Posterior cingulate gyrus (tissue), 11 donors: ENCODE data around the gene NRTN.
"Not testable (repeated sequence)": the region's sequence is repeated elsewhere in the genome, so short reads cannot be mapped to it uniquely, and the experiment has no call there.

Source experiments
- DNase-seq, 10 donors: peaks; one replicate each; pipeline versions ENCODE4 v3.0.0 to v3.0.0-alpha.2; 2020 to 2021; ENCODE audit warnings: mixed read lengths in 3 of 10
- intact Hi-C: fragments of 100-400 bp; cut with DNase I; formaldehyde crosslinking; loops from one replicate; pipeline ENCODE4 v1.15.1; 2023

The NRTN gene

DNA sequence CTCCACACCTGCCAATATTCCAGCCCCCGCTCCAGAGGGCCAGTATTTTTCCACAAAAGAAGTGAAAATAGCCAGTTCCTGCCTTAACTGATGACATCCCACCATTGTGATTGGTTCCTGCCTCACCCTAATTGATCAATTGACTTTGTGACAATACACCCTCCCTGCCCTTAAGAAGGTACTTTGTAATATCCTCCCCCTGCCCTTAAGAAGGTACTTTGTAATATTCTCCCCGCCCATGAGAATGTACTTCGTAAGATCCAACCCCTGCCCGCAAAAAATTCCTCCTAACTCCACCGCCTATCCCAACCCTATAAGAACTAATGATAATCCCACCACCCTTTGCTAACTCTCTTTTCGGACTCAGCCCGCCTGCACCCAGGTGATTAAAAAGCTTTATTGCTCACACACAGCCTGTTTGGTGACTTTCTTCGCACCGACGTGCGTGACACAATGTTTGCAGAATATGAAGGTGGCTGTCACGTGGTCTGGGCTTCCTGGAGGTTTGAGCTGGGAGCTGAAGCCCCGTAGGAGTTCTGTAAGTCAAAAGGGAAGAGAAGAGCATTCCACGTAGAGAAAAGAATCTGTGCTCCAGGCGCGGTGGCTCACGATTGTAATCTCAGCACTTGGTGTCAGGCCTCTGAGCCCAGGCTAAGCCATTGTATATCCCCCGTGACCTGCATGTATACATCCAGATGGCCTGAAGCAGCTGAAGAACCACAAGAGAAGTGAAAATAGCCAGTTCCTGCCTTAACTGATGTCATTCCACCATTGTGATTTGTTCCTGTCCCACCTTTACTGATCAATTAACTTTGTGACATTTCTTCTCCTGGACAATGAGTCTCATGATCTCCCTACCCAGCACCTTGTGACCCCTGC is 52.6 kb downstream of the NRTN start:
- intact Hi-C loops = no loop called here
- no peak for DNase-seq

- no peak for DNase-seq
- intact Hi-C loops = no loop called here
These were observed 58.3 kb downstream of the NRTN start for GRCh38 chr19:5863030-5863665.

DNA sequence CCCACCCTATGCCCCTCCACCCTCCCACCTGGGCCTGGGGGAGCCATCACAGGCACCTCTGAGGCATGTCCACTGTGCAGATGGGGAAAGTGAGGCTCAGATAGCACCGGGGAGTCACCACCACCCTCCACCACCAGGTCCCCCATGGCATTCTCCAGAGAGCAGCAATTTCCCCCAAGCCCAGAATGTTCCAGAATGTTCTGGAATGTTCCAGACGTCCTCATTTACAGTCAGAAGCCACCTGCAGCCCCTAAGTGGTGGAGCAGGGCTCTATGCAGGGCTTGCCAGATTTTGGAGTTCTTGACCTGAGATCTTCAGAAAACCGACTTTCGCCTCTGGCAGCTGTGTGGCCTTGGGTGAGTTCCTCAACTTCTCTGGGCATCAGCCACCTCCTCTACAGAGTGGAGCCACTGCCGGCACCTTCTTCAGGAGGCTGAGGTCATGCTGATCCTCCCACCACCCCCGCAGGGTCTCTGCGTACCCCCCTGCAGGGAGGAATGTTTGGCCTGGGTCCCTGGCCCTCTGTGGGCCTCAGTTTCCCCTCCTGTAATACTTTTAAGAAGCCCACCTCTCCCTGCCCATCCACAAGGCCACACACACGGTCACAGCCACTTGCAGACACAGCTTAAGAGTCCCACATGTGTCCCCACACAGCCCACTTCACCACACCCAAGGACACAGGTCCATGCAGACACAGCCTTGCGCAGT is 59.3 kb downstream of the NRTN start:
- no peak for DNase-seq
- intact Hi-C loops = no loop called here

GRCh38 chr19:5864725-5865486 is 60.0 kb downstream of the NRTN start:
- DNase-seq = no peak
- intact Hi-C loops = no loop called here

- DNase-seq = no peak
- intact Hi-C loops = no loop called here
These were observed 60.9 kb downstream of the NRTN start for GRCh38 chr19:5865772-5866171.

DNA sequence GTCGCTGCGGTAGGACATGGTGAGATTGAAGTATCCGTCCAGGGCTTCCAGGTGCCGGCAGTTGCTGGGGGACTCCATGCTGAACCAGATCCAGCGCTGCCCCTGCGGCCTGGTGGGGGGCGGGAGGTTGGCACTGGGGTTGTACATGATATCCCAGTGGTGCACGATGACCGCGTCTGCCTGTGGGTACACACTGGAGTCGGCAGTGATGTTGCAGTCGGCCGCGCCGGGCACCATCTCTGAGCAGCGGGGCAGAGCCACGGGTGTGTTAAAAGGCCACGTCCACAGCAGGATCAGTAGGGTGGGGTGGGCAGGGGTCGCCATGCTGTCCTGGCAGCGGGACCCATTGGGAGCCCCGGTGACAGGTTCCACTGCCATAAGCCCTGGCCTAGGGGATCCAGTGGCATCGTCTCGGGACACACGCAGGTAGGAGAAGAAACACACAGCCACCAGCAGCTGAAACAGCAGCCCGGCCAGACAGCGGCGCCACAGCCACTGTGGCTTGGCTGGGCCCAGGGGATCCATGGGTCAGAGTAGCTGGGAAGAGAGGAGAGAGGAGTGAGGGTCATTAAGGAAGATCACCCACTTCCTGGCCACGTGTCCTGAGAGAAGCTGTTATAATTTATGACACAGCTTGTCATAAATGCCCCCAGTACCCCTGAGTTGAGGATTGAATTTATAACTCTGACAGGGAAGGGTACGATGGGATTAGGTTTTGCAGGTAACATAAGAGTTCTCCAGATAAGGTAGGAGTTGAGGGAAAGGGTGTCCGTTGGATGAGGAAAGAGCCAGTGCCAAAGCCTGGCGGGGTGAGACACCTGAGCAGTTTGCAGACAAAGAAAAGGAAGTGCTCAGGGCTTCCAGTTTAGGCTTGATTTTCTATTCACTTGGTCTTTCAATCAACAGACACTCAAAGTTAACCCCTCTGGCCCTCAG is 62.6 kb downstream of the NRTN start:
- intact Hi-C loops = no loop called here

GRCh38 chr19:5870986-5871394 is 66.1 kb downstream of the NRTN start:
- intact Hi-C loops = no loop called here
- DNase-seq = no peak

More for the DNA sequence above, 62.6 kb downstream of the NRTN start:
- DNase-seq = no peak

GRCh38 chr19:5873617-5874199 is 68.8 kb downstream of the NRTN start:
- no peak for DNase-seq
- intact Hi-C loops = no loop called here

- intact Hi-C loops, DNase-seq: not testable (repeated sequence)
These were observed 69.6 kb downstream of the NRTN start for GRCh38 chr19:5874496-5874895.

- no peak for DNase-seq
- intact Hi-C loops = no loop called here
These were observed 72.6 kb downstream of the NRTN start for GRCh38 chr19:5877427-5877826.

GRCh38 chr19:5877882-5878281 is 73.0 kb downstream of the NRTN start:
- DNase-seq = no peak

More at GRCh38 chr19:5877882-5878281, 73.0 kb downstream of the NRTN start:
- intact Hi-C loops = no loop called here
